WTC11 (cell line): ENCODE results near the gene HINFP.

Experiments
- CTCF ChIP-seq: fragments of 200-600 bp; IDR thresholded peaks from 2 replicates; pipeline ENCODE4 v1.8.0; 2022; ENCODE audit warnings: antibody characterized with exemption
- JUN ChIP-seq: sonication (generic); formaldehyde crosslinking; IDR thresholded peaks from 2 replicates; pipeline ENCODE4 v1.8.0; 2023; ENCODE audit warnings: mild to moderate bottlenecking, missing genetic modification reagents
- NFE2L1 ChIP-seq: sonication (generic); formaldehyde crosslinking; IDR thresholded peaks from 2 replicates; pipeline ENCODE4 v1.8.1; 2023; ENCODE audit warnings: missing genetic modification reagents
- TCF7 ChIP-seq: sonication (generic); formaldehyde crosslinking; IDR thresholded peaks from 2 replicates; pipeline ENCODE4 v1.8.0; 2022; ENCODE audit warnings: mild to moderate bottlenecking, low read depth, missing genetic modification reagents, moderate library complexity
- USF2 ChIP-seq: sonication (generic); formaldehyde crosslinking; IDR thresholded peaks from 2 replicates; pipeline ENCODE4 v1.8.1; 2023; ENCODE audit warnings: mild to moderate bottlenecking, missing genetic modification reagents, moderate library complexity

GRCh38 chr11:119167933-119168332, 46.6 kb downstream of the HINFP start:
- TF ChIP-seq JUN (CRISPR knock-in tag), result no peak
- TF ChIP-seq CTCF, result no peak
- TF ChIP-seq USF2 (CRISPR knock-in tag), result no peak
- TF ChIP-seq TCF7, result no peak
- TF ChIP-seq NFE2L1 (CRISPR knock-in tag), result no peak
